C1 segment of cervical spinal cord (tissue), 14 donors: Measurements from ENCODE around the gene RELCH.

ENCODE experiments used
- DNase-seq, 14 donors: peaks; one replicate each; lab custom pipeline; 2025; lab: John Stamatoyannopoulos, UW

The RELCH gene

GRCh38 chr18:62324181-62324828, 137.2 kb downstream of the RELCH start:
- no peak for DNase-seq

GRCh38 chr18:62324917-62325805, 138.1 kb downstream of the RELCH start, which contains the start of gene TNFRSF11A:
TSS of gene TNFRSF11A (plus strand) at chr18:62325310. CDS start at chr18:62325353, 43 bp downstream.
- peak in 1 of 14 donors; percentile 19 for DNase-seq

- no peak for DNase-seq
Measured at GRCh38 chr18:62325806-62326645, 139.0 kb downstream of the RELCH start.

- no peak for DNase-seq
Measured at GRCh38 chr18:62326646-62327348, 139.7 kb downstream of the RELCH start.

- no peak for DNase-seq
Measured at GRCh38 chr18:62327977-62328376, 140.9 kb downstream of the RELCH start.

GRCh38 chr18:62328586-62329525, 141.8 kb downstream of the RELCH start:
- no peak for DNase-seq

DNA sequence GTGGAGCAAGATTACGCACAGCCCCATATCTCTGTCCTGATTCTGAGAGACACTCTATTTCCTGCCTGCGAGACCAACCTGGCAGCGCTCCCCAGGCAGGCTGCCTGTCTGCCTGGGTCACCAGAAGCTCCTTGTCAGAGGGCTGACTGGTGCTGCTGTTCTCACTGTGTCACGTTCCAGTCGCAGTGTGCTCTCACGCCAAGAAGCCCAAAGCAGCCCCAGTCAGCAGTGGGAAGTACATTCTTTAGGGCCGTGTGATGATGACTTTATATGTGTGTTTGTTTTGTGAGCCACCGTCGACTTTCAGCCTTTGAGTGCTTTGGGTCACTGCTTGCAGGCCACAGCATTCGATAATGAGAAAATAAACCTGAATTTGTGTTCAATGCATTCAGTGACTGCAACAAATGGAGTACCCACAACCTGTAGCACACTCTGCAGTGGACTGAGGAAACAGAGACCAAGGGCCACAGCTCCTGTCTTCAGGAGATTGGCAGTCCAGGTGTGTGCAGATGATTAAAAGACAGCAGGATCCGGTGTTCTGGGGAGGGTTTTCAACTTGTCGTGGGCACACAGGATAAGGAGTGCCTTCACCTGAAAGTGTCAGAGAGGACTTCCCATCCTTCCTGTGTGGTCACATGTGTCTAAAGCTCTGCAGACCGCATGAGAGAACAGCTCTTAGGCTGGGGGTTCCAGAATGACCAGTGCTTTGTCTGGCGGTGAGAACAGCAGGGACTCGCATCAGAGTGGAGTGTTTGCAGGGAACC, 142.8 kb downstream of the RELCH start:
- no peak for DNase-seq

GRCh38 chr18:62330650-62331049, 143.6 kb downstream of the RELCH start:
- DNase-seq = no peak

DNA sequence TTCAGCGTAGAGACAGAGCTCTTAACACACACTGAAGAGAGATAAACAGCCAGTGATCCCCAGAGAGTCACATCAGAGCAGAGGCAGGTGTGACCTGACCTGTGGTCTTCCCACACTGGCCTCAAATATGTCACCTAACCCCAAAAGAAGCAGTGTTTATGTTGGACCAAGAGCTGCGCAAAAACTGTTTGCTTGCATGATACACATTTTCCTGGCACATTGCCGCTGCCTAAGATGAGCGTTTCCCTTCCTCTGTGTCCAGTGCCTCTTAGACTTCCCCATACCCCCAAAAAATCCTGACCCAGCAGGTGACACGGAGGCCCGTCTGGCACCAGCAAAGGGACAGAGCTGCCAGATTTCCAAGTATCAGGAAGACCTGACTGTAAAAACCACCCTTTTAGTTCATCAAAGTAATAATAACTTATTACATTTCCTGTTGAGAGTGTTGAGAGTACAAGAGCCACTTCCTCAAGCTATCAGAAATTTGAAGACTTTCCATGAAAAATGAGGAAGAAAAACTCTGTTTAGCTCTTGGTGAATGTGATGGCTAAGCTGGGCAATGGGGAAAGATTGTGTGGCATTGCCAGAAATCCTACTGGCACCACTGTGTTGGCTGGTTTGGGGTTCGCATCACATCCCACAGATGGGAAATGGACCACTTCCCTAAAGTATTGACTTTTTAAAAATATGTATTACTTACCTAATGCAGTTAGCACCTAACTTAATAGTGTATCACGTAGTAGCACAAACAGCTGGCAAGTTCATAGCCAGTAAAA, 144.7 kb downstream of the RELCH start:
- DNase-seq = peak in 1 of 14 donors; percentile 13

- no peak for DNase-seq
Measured at GRCh38 chr18:62332431-62332830, 145.4 kb downstream of the RELCH start.

DNA sequence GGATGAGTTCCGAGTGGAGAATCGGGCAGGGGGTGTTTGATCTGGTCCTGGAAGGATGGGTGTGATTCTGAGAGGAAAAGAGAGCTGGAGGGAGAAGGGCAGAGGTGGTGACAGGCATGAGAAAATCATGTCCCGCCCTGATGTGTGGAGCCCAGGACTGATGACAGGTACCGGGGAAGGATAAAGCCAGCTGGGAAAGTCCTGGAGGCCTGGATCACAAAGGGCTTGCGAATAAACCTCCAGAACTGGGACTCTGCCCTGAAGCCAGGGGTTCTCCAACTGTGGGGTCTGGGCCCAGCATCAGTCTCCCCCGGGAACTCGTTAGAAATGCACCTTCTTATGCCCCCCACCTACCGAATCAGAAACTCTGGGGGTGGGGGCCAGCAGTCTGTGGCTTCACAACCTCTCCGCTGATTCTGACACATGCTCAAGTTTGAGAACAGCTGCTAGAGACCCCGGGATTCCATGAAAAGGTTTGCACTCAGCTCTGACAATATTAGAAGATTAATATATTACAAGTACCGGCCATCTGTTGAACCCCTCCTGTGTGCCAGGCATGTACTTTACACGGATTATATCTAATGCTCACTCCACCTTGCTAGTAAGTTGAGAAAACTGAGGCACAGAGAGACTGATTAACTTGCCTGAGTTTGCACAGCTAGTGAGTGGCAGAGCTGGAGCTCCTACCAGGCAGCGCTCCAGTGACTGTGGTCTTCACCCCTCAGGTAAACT, 146.1 kb downstream of the RELCH start:
- no peak for DNase-seq

DNA sequence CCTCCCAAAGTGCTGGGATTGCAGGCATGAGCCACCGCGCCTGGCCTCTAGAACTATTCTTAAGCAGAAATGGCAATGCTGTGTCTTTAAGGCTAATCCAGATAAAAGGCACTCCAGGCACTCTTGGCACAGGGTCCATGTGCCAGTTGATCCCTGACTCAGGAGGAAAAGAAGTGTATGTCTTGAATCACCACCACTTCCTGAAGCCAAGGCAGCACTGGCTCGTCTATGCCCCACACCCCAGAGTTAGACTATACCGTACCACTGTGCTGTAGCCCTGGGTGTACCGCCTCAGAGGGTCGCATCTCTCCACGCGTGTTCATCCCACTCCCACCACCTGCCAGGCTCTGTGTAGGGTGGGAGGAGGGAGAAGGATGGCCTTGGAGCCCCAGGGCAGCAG, 147.1 kb downstream of the RELCH start:
- DNase-seq = no peak

- DNase-seq = no peak
Measured at GRCh38 chr18:62335494-62335893, 148.4 kb downstream of the RELCH start.

DNA sequence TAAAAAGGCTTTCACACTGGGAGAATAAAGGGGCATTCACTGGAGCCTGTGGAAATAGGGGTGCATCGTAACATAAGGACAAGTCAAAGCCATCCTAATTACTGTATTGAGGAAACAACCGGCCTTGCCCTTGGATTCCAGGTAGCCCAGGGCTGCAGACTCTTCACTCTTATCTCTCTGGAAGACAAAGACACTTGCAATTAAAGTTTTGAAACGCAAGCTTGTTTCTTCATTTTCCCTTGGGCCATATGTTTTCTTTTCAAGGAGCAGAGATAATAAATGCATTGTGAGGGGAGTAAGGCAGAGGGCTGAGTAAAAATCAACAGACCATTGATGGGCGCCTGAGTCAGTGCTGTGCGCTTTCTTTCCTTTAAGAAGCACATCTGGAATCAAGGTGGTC, 149.6 kb downstream of the RELCH start:
- DNase-seq = no peak

GRCh38 chr18:62337336-62337735, 150.3 kb downstream of the RELCH start:
- no peak for DNase-seq

DNA sequence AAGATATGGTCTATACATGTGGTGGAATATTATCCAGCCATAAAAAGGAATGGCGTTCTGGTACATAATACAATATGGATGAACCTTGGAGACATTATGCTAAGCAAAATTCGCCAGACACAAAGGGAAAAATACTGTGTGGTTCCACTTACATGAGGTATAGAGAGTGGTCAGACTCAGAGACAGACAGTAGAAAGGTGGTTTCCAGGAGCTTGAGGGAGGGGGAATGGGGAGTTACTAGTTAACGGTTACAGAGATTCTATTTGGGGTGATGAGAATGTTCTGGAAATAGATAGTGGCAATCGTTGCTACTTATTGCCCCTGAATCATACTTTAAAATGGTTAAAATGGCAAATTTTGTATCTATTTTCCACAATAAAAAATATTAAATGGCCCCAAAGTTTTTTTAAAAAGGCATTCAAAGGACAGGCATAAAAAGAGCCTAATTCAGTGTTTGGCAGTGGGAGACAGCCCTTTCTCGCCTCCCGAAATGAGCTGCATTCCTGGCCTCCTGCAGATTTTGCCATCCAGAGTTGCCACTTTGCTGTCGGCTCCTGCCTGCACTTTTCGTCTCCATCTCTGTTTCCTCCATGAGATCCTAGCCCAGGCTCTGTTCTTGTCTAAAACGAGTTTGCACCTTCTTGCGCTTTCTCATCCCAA, 151.5 kb downstream of the RELCH start:
- no peak for DNase-seq
